SU-DHL-6 (cell line): ENCODE results near the gene ZBTB17.

Source experiments
- H2AFZ ChIP-seq: fragments of 200-600 bp; sonication (generic); 2 replicates; pipeline ENCODE4 v1.6.1; 2014; ENCODE audit warnings: low read depth, mild to moderate bottlenecking, moderate library complexity, mixed read lengths, antibody characterized with exemption, low read length; ENCODE audit not compliant: severe bottlenecking
- H3F3A ChIP-seq: fragments of 200-600 bp; shearing (Covaris generic); 2 replicates; pipeline ENCODE4 v1.6.0; 2016; ENCODE audit warnings: antibody characterized with exemption, mild to moderate bottlenecking; ENCODE audit not compliant: insufficient read depth
- H3K27ac ChIP-seq: fragments of 200-600 bp; sonication (generic); 2 replicates; pipeline ENCODE4 v1.5.1; 2016; ENCODE audit warnings: low read depth, mild to moderate bottlenecking, low read length, moderate library complexity, mixed read lengths
- H3K27me3 ChIP-seq: fragments of 200-600 bp; sonication (generic), shearing (Covaris generic); 2 replicates; pipeline ENCODE4 v1.6.0; 2014; ENCODE audit warnings: mild to moderate bottlenecking, low read length
- H3K36me3 ChIP-seq: fragments of 200-600 bp; sonication (generic); 2 replicates; pipeline ENCODE4 v1.6.1; 2014; ENCODE audit warnings: mild to moderate bottlenecking, low read length, mixed read lengths
- H3K4me2 ChIP-seq: fragments of 300-600, 200-600 bp; shearing (Covaris generic), sonication (generic); 2 replicates; pipeline ENCODE4 v1.6.0; 2014; ENCODE audit warnings: low read length, low read depth, mild to moderate bottlenecking; ENCODE audit not compliant: poor library complexity, severe bottlenecking
- H3K4me3 ChIP-seq: fragments of 200-600 bp; sonication (generic); 2 replicates; pipeline ENCODE4 v1.5.1; 2014; ENCODE audit warnings: antibody characterized with exemption, low read length, mild to moderate bottlenecking, mixed read lengths; ENCODE audit not compliant: insufficient read depth, poor library complexity, severe bottlenecking
- H3K79me2 ChIP-seq: fragments of 200-600 bp; sonication (generic); 2 replicates; pipeline ENCODE4 v1.6.1; 2014; ENCODE audit warnings: mild to moderate bottlenecking, low read length, moderate library complexity; ENCODE audit not compliant: insufficient read depth
- H3K9ac ChIP-seq: fragments of 200-600 bp; sonication (generic); 2 replicates; pipeline ENCODE4 v1.7.0; 2014; ENCODE audit warnings: mild to moderate bottlenecking, low read length
- H3K9me2 ChIP-seq: fragments of 200-600 bp; sonication (generic); replicated peaks from 2 replicates; pipeline ENCODE4 v1.6.1; 2014; ENCODE audit warnings: low read length; ENCODE audit not compliant: insufficient read depth
- H3K9me3 ChIP-seq: fragments of 200-600 bp; sonication (generic); 2 replicates; pipeline ENCODE4 v1.6.1; 2014; ENCODE audit warnings: low read length, mixed read lengths; ENCODE audit not compliant: insufficient read depth
- H4K20me1 ChIP-seq: fragments of 200-600 bp; sonication (generic); 2 replicates; pipeline ENCODE4 v1.6.1; 2014; ENCODE audit warnings: low read depth, mild to moderate bottlenecking, antibody characterized with exemption, low read length, moderate library complexity, mixed read lengths
- CTCF ChIP-seq: fragments of 200-600 bp; sonication (generic); IDR thresholded peaks from one replicate; pipeline ENCODE4 v1.5.1; 2017; ENCODE audit warnings: antibody characterized with exemption, mild to moderate bottlenecking, low read length, moderate library complexity; ENCODE audit not compliant: insufficient read depth, poor library complexity, severe bottlenecking
- EZH2phosphoT487 ChIP-seq: fragments of 200-600 bp; sonication (generic), shearing (Covaris generic); conservative IDR thresholded peaks from 2 replicates; pipeline ENCODE4 v1.6.1; 2018; ENCODE audit warnings: mild to moderate bottlenecking, antibody characterized with exemption, low read length, moderate library complexity, mixed read lengths

ZBTB17 gene

GRCh38 chr1:16018749-16019643 lies 43.1 kb upstream of the ZBTB17 start:
- Histone ChIP-seq H4K20me1 (no peaks in the 10 kb centered on the region), H3K27me3 (no peaks in the 10 kb centered on the region)

GRCh38 chr1:16018308-16018707 lies 42.4 kb upstream of the ZBTB17 start:
- no peak overlapping the region for H3K27ac ChIP-seq
- H3K4me3 ChIP-seq, result no peak overlapping the region
- H3K9ac ChIP-seq, result no peak overlapping the region
- H4K20me1 ChIP-seq, result no peaks in the 10 kb centered on the region
- H3K4me2 ChIP-seq, result no peak overlapping the region
- H3K79me2 ChIP-seq, result no peaks in the 10 kb centered on the region
- no peaks in the 10 kb centered on the region for H3F3A ChIP-seq
- no peak overlapping the region for H2AFZ ChIP-seq
- TF ChIP-seq CTCF (no peak), EZH2phosphoT487 (no peak)
- H3K27me3 ChIP-seq, result no peaks in the 10 kb centered on the region
- no peaks in the 10 kb centered on the region for H3K9me3 ChIP-seq
- no peaks in the 10 kb centered on the region for H3K36me3 ChIP-seq
- no peaks in the 10 kb centered on the region for H3K9me2 ChIP-seq

More at GRCh38 chr1:16018749-16019643, 43.1 kb upstream of the ZBTB17 start:
- no peak overlapping the region for H3K27ac ChIP-seq
- no peak overlapping the region for H2AFZ ChIP-seq
- H3K79me2 ChIP-seq, result no peaks in the 10 kb centered on the region
- no peaks in the 10 kb centered on the region for H3K36me3 ChIP-seq
- no peaks in the 10 kb centered on the region for H3K9me3 ChIP-seq
- H3K4me3 ChIP-seq, result no peak overlapping the region
- H3K4me2 ChIP-seq, result no peak overlapping the region
- no peak overlapping the region for H3K9ac ChIP-seq
- TF ChIP-seq EZH2phosphoT487 (no peak), CTCF (no peak)
- no peaks in the 10 kb centered on the region for H3K9me2 ChIP-seq
- no peaks in the 10 kb centered on the region for H3F3A ChIP-seq

GRCh38 chr1:16017461-16018303 lies 41.8 kb upstream of the ZBTB17 start, which contains the start of gene HSPB7:
TSS of gene HSPB7 (minus strand) at chr1:16018043. CDS start at chr1:16017963, 80 bp downstream.
- no peaks in the 10 kb centered on the region for H3K27me3 ChIP-seq
- H2AFZ ChIP-seq, result no peak within 1 kb of the TSS
- H3K4me2 ChIP-seq, result no peak within 1 kb of the TSS
- no peak within 1 kb of the TSS for H3K9ac ChIP-seq
- no peaks in the 10 kb centered on the region for H3K9me3 ChIP-seq
- no peak within 1 kb of the TSS for H3K4me3 ChIP-seq
- no peaks in the 10 kb centered on the region for H3F3A ChIP-seq
- no peaks in the 10 kb centered on the region for H3K79me2 ChIP-seq
- no peaks in the 10 kb centered on the region for H3K36me3 ChIP-seq
- no peaks in the 10 kb centered on the region for H3K9me2 ChIP-seq
- no peaks in the 10 kb centered on the region for H4K20me1 ChIP-seq
- H3K27ac ChIP-seq, result no peak within 1 kb of the TSS
- TF ChIP-seq EZH2phosphoT487 (no peak), CTCF (no peak)
